ENCODE measurements around the gene PRKCH.
A peak's percentile ranks its signal among the peaks of the same experiment; 100 is the strongest.

The PRKCH gene

GRCh38 chr14:61335049-61335448 lies 13.7 kb downstream of the PRKCH start:
- DNase-seq (ENCODE audit: low read depth in 2 of 2, low spot score in 1 of 2): no peak

DNA sequence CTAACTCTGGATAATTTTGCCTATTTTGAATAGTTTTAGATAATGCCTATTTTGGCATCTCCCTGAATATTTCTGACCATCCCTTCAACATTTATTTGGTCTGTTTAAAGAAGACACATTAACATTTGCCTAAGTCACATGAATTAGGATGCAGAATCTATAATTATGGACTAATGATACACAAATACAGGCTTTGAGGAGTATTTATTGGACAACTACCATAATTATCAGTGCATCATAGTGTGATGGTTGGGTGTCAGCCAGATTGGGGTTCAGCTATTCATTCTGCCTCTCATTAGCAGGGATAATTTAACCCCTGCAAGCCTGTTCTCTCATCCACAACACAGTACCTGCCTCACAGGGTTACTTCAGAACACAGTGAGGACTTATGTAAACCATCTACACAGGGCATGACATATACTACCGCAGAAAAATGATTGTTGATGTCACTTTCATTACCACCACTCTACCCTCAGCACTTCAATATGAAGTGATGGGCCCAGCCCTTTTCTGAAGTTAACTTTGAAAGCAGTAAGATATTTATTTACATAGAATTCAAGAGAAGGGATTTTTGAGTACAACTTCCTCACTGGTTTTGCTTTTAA lies 14.4 kb downstream of the PRKCH start:
- no peak for DNase-seq (ENCODE audit: low read depth in 2 of 2, low spot score in 1 of 2)

DNA sequence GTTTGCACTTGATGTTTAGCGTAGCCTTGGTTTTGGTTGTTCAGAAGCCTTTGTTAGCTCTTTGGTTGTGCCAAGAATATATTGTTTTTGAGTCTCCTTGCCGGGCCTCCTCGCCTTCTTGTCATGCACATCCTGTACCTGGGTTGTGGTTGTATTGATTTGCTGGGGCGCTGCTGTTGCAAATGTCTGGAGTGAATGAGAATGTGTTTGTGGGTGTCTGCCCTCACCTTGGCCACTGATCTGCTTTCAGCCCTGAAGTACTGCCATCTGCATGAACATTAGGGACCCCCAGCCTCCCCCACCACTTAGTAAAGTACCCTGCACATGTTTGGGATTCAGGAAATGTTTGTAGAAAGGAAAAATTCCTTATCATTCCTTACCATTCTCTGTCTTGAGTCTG lies 16.5 kb downstream of the PRKCH start:
- peak in 1 of 2 donors; percentile 56 for DNase-seq (ENCODE audit: low read depth in 2 of 2, low spot score in 1 of 2)

DNA sequence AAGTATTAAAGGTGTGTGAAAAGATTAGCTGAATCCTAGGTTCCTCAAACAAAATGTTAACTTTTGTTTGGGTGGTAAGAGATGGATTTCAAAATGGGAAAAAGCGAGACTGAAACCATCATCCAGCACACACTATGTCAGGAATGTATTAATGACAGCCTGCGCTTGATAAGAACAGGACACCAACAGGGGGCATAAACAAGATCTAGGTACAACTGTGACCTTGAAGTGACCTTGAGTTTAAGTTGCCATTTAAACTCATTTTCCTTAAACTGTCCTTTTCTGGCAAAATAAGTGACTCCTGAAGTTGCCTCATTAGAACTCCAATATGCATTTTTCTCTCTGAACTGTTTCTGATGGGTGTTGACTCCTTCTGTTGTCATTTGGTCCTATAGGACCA lies 17.1 kb downstream of the PRKCH start:
- DNase-seq (ENCODE audit: low read depth in 2 of 2, low spot score in 1 of 2): no peak

DNA sequence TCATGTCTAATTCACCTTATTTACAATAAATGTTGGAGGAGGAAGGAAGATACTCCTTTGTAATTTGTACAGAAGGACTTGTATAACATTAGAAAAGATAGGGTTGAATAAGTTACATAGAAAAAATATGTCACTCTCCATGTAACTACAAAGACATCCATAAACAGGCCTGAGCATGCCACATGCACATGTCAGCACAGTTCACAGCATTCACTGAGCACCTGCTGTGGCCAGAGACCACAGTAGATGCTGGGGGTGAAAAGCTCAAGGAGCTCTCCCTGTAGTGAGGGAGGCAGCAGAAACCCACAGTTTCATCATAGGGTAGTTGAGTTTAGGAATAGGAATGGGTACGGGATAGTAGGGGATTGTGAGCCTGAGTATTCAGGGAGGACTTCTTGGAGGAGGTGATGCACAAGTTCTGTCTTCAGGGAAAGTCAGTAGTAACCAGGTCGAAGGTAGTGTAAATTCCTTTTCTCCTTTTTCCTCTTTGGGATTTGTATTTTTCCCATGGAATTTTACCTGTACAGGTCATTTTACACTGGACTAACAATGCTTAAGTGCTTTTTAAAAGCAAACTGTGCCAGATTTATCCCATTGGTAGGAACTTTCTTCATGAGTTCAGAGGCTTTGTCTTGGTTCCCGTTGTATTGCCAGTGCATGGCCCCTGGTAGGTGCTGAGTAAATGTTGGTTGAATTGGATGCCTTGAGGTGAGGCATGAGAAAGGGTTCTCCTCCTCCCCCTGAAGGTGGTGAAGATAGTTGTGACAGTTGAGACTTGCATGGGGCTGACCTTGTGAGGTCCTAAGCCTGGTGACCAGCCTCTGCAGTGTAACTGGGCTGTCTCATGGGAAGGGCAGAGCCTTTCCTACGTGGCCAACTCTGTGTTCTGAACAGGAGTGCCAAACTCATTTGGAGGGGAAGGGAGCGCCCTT lies 20.2 kb downstream of the PRKCH start:
- no peak for DNase-seq (ENCODE audit: low read depth in 2 of 2, low spot score in 1 of 2)

DNA sequence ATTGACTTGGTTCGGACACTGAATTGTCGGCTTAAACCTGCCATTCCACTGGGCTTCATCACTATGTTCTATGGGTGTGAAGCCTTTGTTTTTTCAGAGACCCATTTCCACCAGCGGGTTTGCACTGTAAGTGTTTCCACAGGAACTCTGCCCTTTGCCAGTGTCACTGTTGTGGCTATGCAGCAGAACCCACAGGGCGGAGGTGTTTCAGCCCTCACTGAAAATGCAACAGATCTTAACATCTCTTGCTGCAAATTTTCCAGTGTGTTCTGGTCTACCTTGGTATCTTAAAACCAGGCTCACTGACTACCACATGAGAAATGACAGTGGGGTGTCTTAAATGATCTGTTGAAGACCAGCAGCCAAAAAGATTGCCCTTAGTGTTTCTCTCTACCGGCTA lies 21.1 kb downstream of the PRKCH start:
- DNase-seq (ENCODE audit: low read depth in 2 of 2, low spot score in 1 of 2): peak; percentile 61 to 82

- DNase-seq (ENCODE audit: low read depth in 2 of 2, low spot score in 1 of 2): no peak
These were observed 21.6 kb downstream of the PRKCH start for GRCh38 chr14:61342932-61343331.

DNA sequence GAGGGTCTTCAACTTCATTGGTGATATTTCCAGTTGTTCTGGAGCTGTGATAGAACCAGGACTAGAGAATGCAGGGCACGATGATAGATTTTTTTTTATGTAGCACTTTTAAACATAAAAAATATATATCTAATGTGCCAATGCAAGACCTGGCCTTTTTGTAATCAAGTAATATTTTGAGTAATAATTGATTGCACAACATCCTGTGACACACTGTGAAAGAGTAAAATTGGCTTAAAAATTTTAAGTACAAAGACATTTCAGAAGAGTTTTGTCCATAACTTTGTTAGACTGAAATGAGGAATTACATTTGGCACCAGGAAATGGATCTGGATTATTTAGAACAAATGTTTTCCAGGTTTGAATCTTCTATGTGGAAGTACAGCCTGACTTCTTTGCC lies 22.1 kb downstream of the PRKCH start:
- no peak for DNase-seq (ENCODE audit: low read depth in 2 of 2, low spot score in 1 of 2)

DNA sequence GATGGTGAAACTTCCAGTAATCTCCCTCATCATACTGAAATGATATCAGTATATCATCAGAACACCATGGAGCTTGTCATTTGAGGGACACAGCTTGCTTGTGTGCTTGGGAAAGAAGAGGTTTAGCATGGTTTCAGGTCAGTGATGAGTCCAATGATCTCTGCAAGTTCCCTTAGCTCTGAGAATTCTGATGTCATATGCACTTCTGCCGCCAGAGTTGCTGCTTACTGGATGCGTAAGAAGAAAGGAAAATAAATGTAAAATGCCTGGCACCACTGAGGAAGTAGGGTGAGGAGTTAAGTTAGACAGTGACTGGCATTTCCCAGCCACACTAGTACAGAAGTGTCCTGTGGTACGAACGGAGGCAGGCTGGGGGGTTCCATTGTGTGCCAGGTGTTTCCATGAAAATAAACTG lies 22.6 kb downstream of the PRKCH start:
- DNase-seq (ENCODE audit: low read depth in 2 of 2, low spot score in 1 of 2): no peak

DNA sequence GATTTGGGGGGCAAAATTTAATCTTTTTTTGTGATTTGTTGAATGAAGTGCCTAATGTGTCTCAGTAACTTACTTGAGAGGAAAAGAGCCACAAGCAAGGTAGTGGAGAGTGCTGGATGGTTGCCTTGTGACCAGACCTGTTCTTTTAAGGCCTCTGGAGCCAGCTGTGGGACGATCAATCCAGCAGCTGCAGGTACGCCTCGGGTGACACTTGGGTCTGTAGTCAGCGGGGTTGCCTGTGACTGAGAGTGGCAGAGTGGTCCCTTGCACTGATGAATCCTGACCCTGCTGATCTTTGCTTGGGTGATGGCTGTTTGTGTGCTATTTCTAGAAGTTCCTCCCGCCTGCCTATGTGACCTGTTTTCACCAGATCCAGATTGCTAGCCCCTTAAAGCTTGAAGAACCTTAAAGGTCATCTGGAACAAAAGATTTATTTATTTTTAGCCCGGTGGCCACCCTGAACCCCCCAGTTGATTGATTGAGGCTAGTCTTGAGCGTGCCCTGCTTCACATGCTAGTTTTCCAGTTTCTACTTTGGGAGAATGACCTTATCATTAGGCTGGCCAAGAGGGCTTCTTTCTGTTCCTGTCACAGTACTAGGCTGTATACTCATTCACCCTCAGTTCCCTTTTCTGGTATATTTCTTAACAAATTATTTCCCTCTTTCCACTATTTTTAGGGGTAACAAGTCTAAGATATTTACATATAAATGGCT lies 23.2 kb downstream of the PRKCH start:
- DNase-seq (ENCODE audit: low read depth in 2 of 2, low spot score in 1 of 2): no peak

DNA sequence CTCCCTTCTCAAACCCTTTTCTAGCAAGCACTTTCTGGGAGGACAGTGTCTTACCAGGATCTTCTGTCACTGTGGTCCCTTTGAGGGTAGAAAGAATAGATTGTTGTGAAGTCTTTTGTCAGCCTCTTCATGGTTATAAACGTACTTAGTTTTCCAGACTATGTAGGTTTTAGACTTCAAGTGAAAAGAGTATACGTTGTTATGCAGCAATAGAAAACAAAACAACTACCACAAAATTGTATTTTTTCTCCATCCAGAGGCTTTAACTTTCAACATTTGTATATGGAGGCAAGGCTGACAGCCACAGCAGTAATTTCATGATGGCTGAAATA lies 23.7 kb downstream of the PRKCH start:
- DNase-seq (ENCODE audit: low read depth in 2 of 2, low spot score in 1 of 2): no peak

DNA sequence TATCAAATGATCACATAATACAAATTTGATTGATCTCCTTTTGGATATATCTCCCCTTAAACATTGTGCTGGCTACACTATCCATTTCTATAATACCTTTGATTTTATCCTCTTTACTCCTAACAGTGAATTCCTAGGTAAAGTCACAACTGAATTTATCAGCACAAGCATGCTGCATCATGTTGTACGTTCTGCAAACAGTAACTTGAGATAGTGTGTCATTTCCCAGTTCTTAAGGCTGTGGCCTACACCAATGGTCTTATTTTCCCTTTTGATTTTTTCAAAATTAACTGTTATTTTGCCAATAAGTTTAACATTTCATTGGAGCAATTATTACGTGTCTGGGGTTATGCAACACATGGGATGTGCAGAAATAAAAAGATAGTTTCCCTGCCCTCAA lies 24.8 kb downstream of the PRKCH start:
- DNase-seq (ENCODE audit: low read depth in 2 of 2, low spot score in 1 of 2): no peak

DNA sequence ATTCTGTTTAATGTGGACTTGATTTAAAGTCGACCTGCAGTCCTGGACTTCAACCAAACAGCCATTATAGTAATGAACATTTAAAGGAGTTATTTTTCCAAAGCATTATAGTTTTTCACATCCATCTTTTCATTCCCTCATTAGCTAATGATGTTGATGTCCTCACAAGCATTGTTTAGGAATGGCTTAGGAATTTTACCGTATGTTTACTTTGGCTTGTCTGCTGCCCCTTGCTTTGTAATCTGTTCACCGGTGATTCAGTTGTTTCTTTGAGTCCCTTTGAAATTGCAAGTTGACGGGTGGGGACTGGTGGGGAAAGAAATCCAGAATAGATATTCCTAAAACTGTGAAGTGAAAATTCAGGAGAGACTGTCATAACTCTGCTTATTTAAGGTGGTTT lies 25.4 kb downstream of the PRKCH start:
- DNase-seq (ENCODE audit: low read depth in 2 of 2, low spot score in 1 of 2): no peak

DNA sequence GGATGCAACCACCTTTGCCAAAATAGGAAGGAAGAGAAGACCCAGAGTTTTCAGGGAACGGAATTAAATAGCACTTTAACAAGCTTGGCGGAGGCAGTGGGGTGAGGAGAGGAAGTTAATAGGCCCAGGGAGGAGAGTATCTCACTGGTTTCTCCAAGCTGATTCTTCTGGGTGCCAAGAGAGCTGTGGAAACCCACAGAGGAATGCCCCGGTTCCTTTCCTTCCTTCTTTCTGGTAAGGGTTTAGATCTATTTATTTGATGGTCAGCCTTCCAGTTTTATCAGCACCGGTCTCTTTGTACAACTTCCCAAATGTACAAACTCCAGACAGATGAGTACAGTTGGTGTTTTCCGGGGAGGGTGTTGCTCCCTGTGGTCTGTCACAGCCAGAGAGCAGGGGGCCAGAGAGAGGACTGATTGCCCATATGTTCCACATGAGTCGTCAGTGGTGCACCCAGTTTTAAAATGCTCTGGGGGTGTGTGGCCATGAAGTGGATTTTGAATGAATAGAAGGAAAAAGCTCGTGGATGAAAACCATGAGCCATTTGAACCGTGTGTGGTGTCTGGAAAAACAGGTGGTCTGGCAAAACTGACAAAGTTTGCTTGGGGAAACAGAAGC lies 26.6 kb downstream of the PRKCH start:
- no peak for DNase-seq (ENCODE audit: low read depth in 2 of 2, low spot score in 1 of 2)

GRCh38 chr14:61350427-61351270 lies 29.3 kb downstream of the PRKCH start:
- no peak for DNase-seq (ENCODE audit: low read depth in 2 of 2, low spot score in 1 of 2)

GRCh38 chr14:61351477-61351876 lies 30.1 kb downstream of the PRKCH start:
- DNase-seq (ENCODE audit: low read depth in 2 of 2, low spot score in 1 of 2): no peak

GRCh38 chr14:61355892-61356325 lies 34.5 kb downstream of the PRKCH start:
- DNase-seq (ENCODE audit: low read depth in 2 of 2, low spot score in 1 of 2): no peak

DNA sequence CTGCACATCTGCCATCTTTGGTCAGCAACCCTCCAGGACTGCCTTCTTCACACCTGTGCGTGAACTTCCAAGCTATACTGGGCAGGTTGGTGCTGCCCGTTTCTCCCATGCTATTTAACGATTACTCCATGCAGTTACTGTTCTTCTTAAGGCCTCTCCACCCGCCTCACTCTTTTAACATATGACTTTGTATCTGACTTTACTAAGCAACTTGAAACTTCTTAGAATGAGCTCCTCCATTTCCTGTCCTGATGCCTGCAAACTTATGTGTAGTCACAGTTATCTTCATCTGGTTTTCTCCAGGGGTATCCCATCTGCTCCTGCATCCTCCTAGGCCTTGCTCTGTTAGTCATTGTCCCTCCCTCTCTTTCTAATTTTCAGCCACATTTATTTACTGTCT lies 35.7 kb downstream of the PRKCH start:
- DNase-seq (ENCODE audit: low read depth in 2 of 2, low spot score in 1 of 2): no peak

DNA sequence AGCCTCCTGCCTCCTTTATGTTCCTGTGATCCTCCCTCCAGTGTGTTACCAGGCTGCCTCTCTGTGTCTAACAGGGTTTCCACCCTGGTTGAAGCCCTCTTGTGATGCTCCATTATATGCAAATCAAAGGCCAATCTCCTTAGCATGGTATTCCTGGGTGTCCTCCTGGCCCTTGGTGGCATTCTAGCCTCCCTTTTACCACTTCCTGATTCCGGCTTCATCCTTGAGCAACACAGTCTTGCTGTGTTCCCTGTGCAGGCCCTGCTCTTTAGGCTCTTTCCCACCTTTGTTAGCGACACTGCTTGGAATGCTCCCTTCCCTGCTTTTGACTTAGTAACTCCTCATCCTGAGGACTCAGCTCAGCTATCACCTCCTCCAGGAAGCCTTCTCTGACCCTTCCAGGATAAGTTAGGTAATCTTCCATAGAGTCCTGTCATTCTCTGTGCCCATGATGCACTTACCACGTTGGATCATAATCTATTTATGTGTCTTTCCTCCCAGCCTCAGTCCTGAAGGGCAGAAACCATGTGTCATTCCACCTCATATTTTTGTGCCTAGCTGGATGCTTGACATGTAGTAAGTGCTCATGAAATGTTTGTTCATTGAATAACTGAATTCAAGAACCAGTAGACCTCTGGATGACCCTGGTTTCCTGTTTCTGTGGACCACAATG lies 37.3 kb downstream of the PRKCH start:
- DNase-seq (ENCODE audit: low read depth in 2 of 2, low spot score in 1 of 2): no peak
